ENCODE data around the gene CEP70. TPM values are rescaled to one million over a fixed set of nuclear protein-coding genes. Genes with fewer than 3 reads are reported as not detected.
"Not testable (repeated sequence)": the region's sequence is repeated elsewhere in the genome, so short reads cannot be mapped to it uniquely, and the experiment has no call there.

Gene CEP70
- total RNA-seq, 2 donors from 2014 or later = 36.9 to 37.4 TPM

GRCh38 chr3:138600100-138600745 is 6.2 kb upstream of the CEP70 start:
- DNase-seq = no peak
- TF ChIP-seq CTCF (IDR thresholded peaks at IDR 0.05) = no peak
- TF ChIP-seq POLR2A (IDR thresholded peaks at IDR 0.05) = no peak

GRCh38 chr3:138598534-138598933 is 4.5 kb upstream of the CEP70 start:
- DNase-seq = no peak
- Histone ChIP-seq H3K27ac (peak overlapping the region; percentile 71 to 98 (median 91)), H3K4me1 (peaks cover 35% of the 10 kb centered on the region), H3K27me3 (no peaks in the 10 kb centered on the region), H3K4me3 (no peak overlapping the region), H3K9me3 (no peaks in the 10 kb centered on the region), H3K36me3 (replicated peaks in 1 of 2; ENCODE audit: insufficient read depth in 1 of 2, low read depth in 2 of 2) (no peaks in the 10 kb centered on the region)
- 90 to 95% methylated on average over 3 of the region's 3 CpGs for WGBS, 2 donors
- TF ChIP-seq POLR2A (IDR thresholded peaks at IDR 0.05) = no peak
- TF ChIP-seq CTCF (IDR thresholded peaks at IDR 0.05) = no peak
- ATAC-seq = no peak
- intact Hi-C loops (cut with DNase I) = loop anchor here (5.0 kb wide), 1 partner anchor 324 kb away; no protein-coding TSS in a partner anchor

More at GRCh38 chr3:138600100-138600745, 6.2 kb upstream of the CEP70 start:
- Histone ChIP-seq H3K36me3 (replicated peaks in 1 of 2; ENCODE audit: insufficient read depth in 1 of 2, low read depth in 2 of 2) (no peaks in the 10 kb centered on the region), H3K9me3 (no peaks in the 10 kb centered on the region), H3K27ac (peak overlapping the region in 1 of 4 donors; percentile 12), H3K4me3 (no peak overlapping the region), H3K4me1 (peaks cover 30% of the 10 kb centered on the region), H3K27me3 (no peaks in the 10 kb centered on the region)
- intact Hi-C loops (cut with DNase I) = no loop called here
- ATAC-seq = no peak
- 81 to 90% methylated on average over 8 of the region's 8 CpGs for WGBS, 2 donors

- WGBS, 2 donors = 12 to 15% methylated on average over 6 of the region's 6 CpGs
- not testable (repeated sequence) for H3K4me3 ChIP-seq; H3K27me3 ChIP-seq; H3K9me3 ChIP-seq; ATAC-seq; H3K36me3 ChIP-seq (replicated peaks in 1 of 2; ENCODE audit: insufficient read depth in 1 of 2, low read depth in 2 of 2)
- peak; percentile 71 to 82 (median 76) for DNase-seq
- intact Hi-C loops (cut with DNase I) = loop anchor here (5.0 kb wide), 1 partner anchor 325 kb away; no protein-coding TSS in a partner anchor
- peak in 2 of 3 donors; percentile 24 to 35 for TF ChIP-seq POLR2A (IDR thresholded peaks at IDR 0.05)
- peaks cover 45% of the 10 kb centered on the region for H3K4me1 ChIP-seq
- peak overlapping the region; percentile 74 to 98 (median 91) for H3K27ac ChIP-seq
These were observed 3.3 kb upstream of the CEP70 start for GRCh38 chr3:138597186-138597976.

GRCh38 chr3:138594935-138595610 is 1.0 kb upstream of the CEP70 start:
- DNase-seq = no peak
- no peak for ATAC-seq
- Histone ChIP-seq H3K9me3 (no peaks in the 10 kb centered on the region), H3K36me3 (replicated peaks in 1 of 2; ENCODE audit: insufficient read depth in 1 of 2, low read depth in 2 of 2) (no peaks in the 10 kb centered on the region), H3K4me1 (peaks cover 64% of the 10 kb centered on the region), H3K4me3 (no peak overlapping the region), H3K27ac (peak overlapping the region; percentile 92 to 98 (median 97)), H3K27me3 (no peaks in the 10 kb centered on the region)
- intact Hi-C loops (cut with DNase I) = loop anchor here (5.0 kb wide), 1 partner anchor 327 kb away; no protein-coding TSS in a partner anchor
- TF ChIP-seq POLR2A (IDR thresholded peaks at IDR 0.05) (no peak), CTCF (IDR thresholded peaks at IDR 0.05) (no peak)
- 18 to 19% methylated on average over 6 of the region's 6 CpGs for WGBS, 2 donors

All from body of pancreas (tissue), 4 donors.